ENCODE data around the gene TNS1. TPM values are rescaled to one million over a fixed set of nuclear protein-coding genes. Genes with fewer than 3 reads are reported as not detected.
A peak's percentile ranks its signal among the peaks of the same experiment; 100 is the strongest.

The TNS1 gene
- total RNA-seq, 2 donors from 2014 or later, result 1,836 to 2,296 TPM

- Histone ChIP-seq H3K4me3 (no peak overlapping the region), H3K9me3 (no peaks in the 10 kb centered on the region), H3K27me3 (replicated peaks; ENCODE audit: insufficient read depth) (no peaks in the 10 kb centered on the region), H3K27ac (peak overlapping the region; percentile 76 to 87), H3K36me3 (no peaks in the 10 kb centered on the region), H3K4me1 (ENCODE audit: control insufficient read depth in 1 of 2, low read depth in 2 of 2) (peaks cover 48 to 88% of the 10 kb centered on the region in 2 donors)
- TF ChIP-seq CTCF (IDR thresholded peaks at IDR 0.05), result no peak
- DNase-seq (ENCODE audit: low spot score) (no peak), ATAC-seq (ENCODE audit: insufficient number of reproducible peaks, low FRiP score, low read depth) (no peak)
Observed at GRCh38 chr2:217752714-217753459, 249.9 kb downstream of the TNS1 start.

DNA sequence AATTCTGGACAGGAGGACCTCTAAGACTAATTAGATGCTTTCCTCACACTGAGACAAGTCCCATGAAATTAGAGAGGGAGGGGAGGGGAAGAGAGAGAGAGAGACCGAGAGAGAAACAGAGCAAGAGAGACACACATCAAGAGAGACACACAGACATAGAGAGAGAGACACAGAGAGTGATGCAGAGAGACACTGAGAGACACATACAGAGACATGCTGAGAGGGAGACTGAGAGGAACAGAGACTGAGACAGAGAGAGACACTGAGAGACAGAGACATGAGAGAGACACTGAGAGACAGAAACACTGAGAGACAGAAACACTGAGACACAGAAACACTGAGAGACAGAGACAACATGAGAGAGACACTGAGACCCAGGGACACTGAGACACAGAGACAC, 250.8 kb downstream of the TNS1 start:
- H3K27ac ChIP-seq, result peak overlapping the region; percentile 76 to 87
- no peak for ATAC-seq (ENCODE audit: insufficient number of reproducible peaks, low FRiP score, low read depth)

GRCh38 chr2:217751192-217751591, 251.6 kb downstream of the TNS1 start:
- H3K27ac ChIP-seq, result peak overlapping the region; percentile 76 to 87
- TF ChIP-seq CTCF (IDR thresholded peaks at IDR 0.05), result no peak
- H3K4me3 ChIP-seq, result no peak overlapping the region
- H3K9me3 ChIP-seq, result no peaks in the 10 kb centered on the region
- ATAC-seq (ENCODE audit: insufficient number of reproducible peaks, low FRiP score, low read depth) (no peak), DNase-seq (ENCODE audit: low spot score) (no peak)
- H3K27me3 ChIP-seq (replicated peaks; ENCODE audit: insufficient read depth), result no peaks in the 10 kb centered on the region
- H3K36me3 ChIP-seq, result no peaks in the 10 kb centered on the region
- peaks cover 50 to 82% of the 10 kb centered on the region in 2 donors for H3K4me1 ChIP-seq (ENCODE audit: control insufficient read depth in 1 of 2, low read depth in 2 of 2)

More for the DNA sequence above, 250.8 kb downstream of the TNS1 start:
- H3K4me3 ChIP-seq, result no peak overlapping the region
- no peaks in the 10 kb centered on the region for H3K9me3 ChIP-seq
- H3K27me3 ChIP-seq (replicated peaks; ENCODE audit: insufficient read depth), result no peaks in the 10 kb centered on the region
- no peak for DNase-seq (ENCODE audit: low spot score)
- TF ChIP-seq CTCF (IDR thresholded peaks at IDR 0.05), result no peak
- H3K36me3 ChIP-seq, result no peaks in the 10 kb centered on the region
- H3K4me1 ChIP-seq (ENCODE audit: control insufficient read depth in 1 of 2, low read depth in 2 of 2), result peaks cover 50 to 90% of the 10 kb centered on the region in 2 donors

Other genes with a start within 250 kb of the TNS1 start
- under 1 TPM in 1 of 2 donors, not detected in 1; 0.68 TPM for gene RUFY4, start 66.3 kb upstream of the TNS1 start, total RNA-seq
- gene CXCR2, start 123.0 kb upstream of the TNS1 start, total RNA-seq, result 1 to 10 TPM in 1 of 2 donors, not detected in 1; 3.0 TPM
- gene CXCR1, start 164.0 kb upstream of the TNS1 start, total RNA-seq, result 1 to 10 TPM in 1 of 2 donors, under 1 TPM in 1; 0.41 to 4.4 TPM
- gene ARPC2, start 214.2 kb upstream of the TNS1 start, total RNA-seq, result 100 to 1,000 TPM; 378 to 469 TPM